Breast epithelium (tissue), 4 donors: ENCODE data around the gene MRPL37. TPM values are rescaled to one million over a fixed set of nuclear protein-coding genes. Genes with fewer than 3 reads are reported as not detected.

ENCODE experiments used
- DNase-seq, 2 donors: peaks; one replicate each; pipeline ENCODE4 v3.0.0-alpha.2; 2019; ENCODE audit warnings: low spot score in 2 of 2
- H3K27ac ChIP-seq, 2 donors: fragments of 200-600 bp; sonication (generic) in 1 of 2; one replicate each; pipeline ENCODE4 v1.5.1; 2016 to 2019; ENCODE audit warnings: mild to moderate bottlenecking in 1 of 2
- H3K27me3 ChIP-seq, 2 donors: fragments of 200-600 bp; sonication (generic) in 1 of 2; one replicate each; pipeline versions ENCODE4 v1.5.1 to v1.6.0; 2017 to 2019; ENCODE audit warnings: control low read depth in 1 of 2, mild to moderate bottlenecking in 1 of 2
- H3K36me3 ChIP-seq: fragments of 200-600 bp; one replicate; pipeline ENCODE4 v1.5.1; 2019
- H3K4me1 ChIP-seq, 2 donors: fragments of 200-600 bp; sonication (generic); one replicate each; pipeline ENCODE4 v1.5.1; 2016 to 2019; ENCODE audit warnings: control low read depth in 1 of 2
- H3K4me3 ChIP-seq, 3 donors: fragments of 200-600 bp; sonication (generic); 1 replicate in 2 of 3; 2 replicates in 1 of 3; pipeline ENCODE4 v1.5.1; 2016 to 2019; ENCODE audit warnings: mild to moderate bottlenecking in 3 of 3, moderate library complexity in 2 of 3
- H3K9me3 ChIP-seq, 2 donors: fragments of 200-600 bp; sonication (generic) in 1 of 2; one replicate each; pipeline ENCODE4 v1.5.1; 2016 to 2019; ENCODE audit warnings: control low read depth in 1 of 2
- CTCF ChIP-seq, 3 donors: fragments of 450-650 bp; IDR thresholded peaks; one replicate each; pipeline ENCODE4 v1.5.1; 2016 to 2017; ENCODE audit warnings: antibody characterized with exemption in 3 of 3, mild to moderate bottlenecking in 3 of 3, moderate library complexity in 3 of 3
- POLR2A ChIP-seq: fragments of 450-650 bp; IDR thresholded peaks from one replicate; pipeline ENCODE4 v1.6.1; 2016; ENCODE audit warnings: antibody characterized with exemption, mild to moderate bottlenecking, moderate library complexity
- POLR2AphosphoS5 ChIP-seq, 3 donors: sonication (generic); formaldehyde crosslinking; IDR thresholded peaks; one replicate each; pipeline ENCODE4 v1.6.1; 2017; ENCODE audit warnings: antibody characterized with exemption in 3 of 3
- intact Hi-C: fragments of 100-400 bp; cut with DNase I; formaldehyde crosslinking; loops from one replicate; pipeline ENCODE4 v1.15.1; 2023; ENCODE audit warnings: low total_unique reads
- total RNA-seq, 3 donors: library from RNA; depleted of rRNA; stranded (reverse); fragments of >200 nt; gene quantifications; one replicate each; pipeline ENCODE4 v1.1.0, GENCODE V29; 2016

MRPL37 gene
- total RNA-seq, 3 donors from 2014 or later, result 44.6 to 70.7 (median 48.8) TPM

GRCh38 chr1:54262244-54262643, 62.3 kb downstream of the MRPL37 start:
- H3K36me3 ChIP-seq, result no peaks in the 10 kb centered on the region
- H3K4me1 ChIP-seq, result no peaks in the 10 kb centered on the region
- TF ChIP-seq POLR2AphosphoS5 (IDR thresholded peaks at IDR 0.05) (no peak), CTCF (IDR thresholded peaks at IDR 0.05) (no peak), POLR2A (no peak)
- no peak overlapping the region for H3K4me3 ChIP-seq
- H3K27me3 ChIP-seq, result no peaks in the 10 kb centered on the region
- H3K9me3 ChIP-seq, result no peaks in the 10 kb centered on the region
- no peak for DNase-seq
- intact Hi-C loops, result loop anchor here (10.0 kb wide), 1 partner anchor 143 kb away; the partner anchor contains the start of gene SSBP3
- no peak overlapping the region for H3K27ac ChIP-seq

GRCh38 chr1:54263601-54264226, 63.7 kb downstream of the MRPL37 start:
- Histone ChIP-seq H3K27me3 (no peaks in the 10 kb centered on the region), H3K27ac (no peak overlapping the region), H3K36me3 (no peaks in the 10 kb centered on the region), H3K4me3 (no peak overlapping the region), H3K9me3 (no peaks in the 10 kb centered on the region), H3K4me1 (no peaks in the 10 kb centered on the region)
- DNase-seq, result no peak
- TF ChIP-seq CTCF (IDR thresholded peaks at IDR 0.05), result no peak
- TF ChIP-seq POLR2A, result no peak
- no peak for TF ChIP-seq POLR2AphosphoS5 (IDR thresholded peaks at IDR 0.05)
- intact Hi-C loops, result loop anchor here (10.0 kb wide), 1 partner anchor 141 kb away; the partner anchor contains the start of gene SSBP3

- no peak overlapping the region for H3K27ac ChIP-seq
- H3K27me3 ChIP-seq, result no peaks in the 10 kb centered on the region
- no peak for DNase-seq
- no peak for TF ChIP-seq CTCF (IDR thresholded peaks at IDR 0.05)
- TF ChIP-seq POLR2AphosphoS5 (IDR thresholded peaks at IDR 0.05), result no peak
- H3K4me3 ChIP-seq, result no peak overlapping the region
- intact Hi-C loops, result loop anchor here (10.0 kb wide), 1 partner anchor 140 kb away; the partner anchor contains the start of gene SSBP3
- no peaks in the 10 kb centered on the region for H3K4me1 ChIP-seq
- H3K9me3 ChIP-seq, result no peaks in the 10 kb centered on the region
- no peaks in the 10 kb centered on the region for H3K36me3 ChIP-seq
These were observed 65.2 kb downstream of the MRPL37 start for GRCh38 chr1:54265126-54265525.

- H3K27me3 ChIP-seq, result no peaks in the 10 kb centered on the region
- no peaks in the 10 kb centered on the region for H3K36me3 ChIP-seq
- H3K9me3 ChIP-seq, result no peaks in the 10 kb centered on the region
- TF ChIP-seq POLR2A (no peak), POLR2AphosphoS5 (IDR thresholded peaks at IDR 0.05) (no peak), CTCF (IDR thresholded peaks at IDR 0.05) (no peak)
- no peak overlapping the region for H3K4me3 ChIP-seq
- no peaks in the 10 kb centered on the region for H3K4me1 ChIP-seq
- intact Hi-C loops, result loop anchor here (10.0 kb wide), 1 partner anchor 139 kb away; the partner anchor contains the start of gene SSBP3
- H3K27ac ChIP-seq, result no peak overlapping the region
- no peak for DNase-seq
These were observed 65.7 kb downstream of the MRPL37 start for GRCh38 chr1:54265659-54266058.

- H3K4me1 ChIP-seq, result no peaks in the 10 kb centered on the region
- no peaks in the 10 kb centered on the region for H3K27me3 ChIP-seq
- intact Hi-C loops, result loop anchor here (10.0 kb wide), 1 partner anchor 139 kb away; the partner anchor contains the start of gene SSBP3
- H3K4me3 ChIP-seq, result no peak overlapping the region
- H3K9me3 ChIP-seq, result no peaks in the 10 kb centered on the region
- no peak for DNase-seq
- no peaks in the 10 kb centered on the region for H3K36me3 ChIP-seq
- H3K27ac ChIP-seq, result no peak overlapping the region
- TF ChIP-seq CTCF (IDR thresholded peaks at IDR 0.05), result no peak
These were observed 66.2 kb downstream of the MRPL37 start for GRCh38 chr1:54266195-54266594.
